Measurements from ENCODE around the gene NIPAL1. TPM values are rescaled to one million over a fixed set of nuclear protein-coding genes. Genes with fewer than 3 reads are reported as not detected.

The NIPAL1 gene
- total and polyA plus RNA-seq, 11 donors = 0.05 to 0.92 (median 0.31) TPM; not detected in 2

DNA sequence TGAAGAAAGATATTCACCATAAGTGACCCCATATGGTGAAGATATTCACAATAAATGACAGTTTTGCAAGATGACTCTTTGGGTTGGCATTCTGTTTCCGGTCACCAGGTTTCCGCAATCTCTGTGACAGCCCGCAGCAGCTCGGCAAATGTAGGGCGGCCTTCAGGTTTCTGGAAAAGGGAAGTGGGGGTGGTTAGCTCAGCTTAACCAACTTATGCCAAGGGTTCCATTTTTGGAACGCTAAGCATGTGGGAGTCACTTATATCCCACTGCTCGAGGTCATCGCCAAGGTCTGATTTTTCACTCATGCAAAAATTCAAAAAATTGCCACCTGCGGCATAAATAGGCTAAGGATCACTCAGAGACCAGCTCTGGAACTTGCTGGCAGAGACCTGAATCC, 51.0 kb downstream of the NIPAL1 start:
- no peaks in the 10 kb centered on the region for H3K4me1 ChIP-seq
- 86 to 93% (median 90%) methylated on average over 9 of the region's 9 CpGs for WGBS, 4 donors
- H3K27ac ChIP-seq = no peak overlapping the region
- no peaks in the 10 kb centered on the region for H3K27me3 ChIP-seq
- intact Hi-C loops (cut with DNase I) = no loop called here
- ATAC-seq (no peak), DNase-seq (no peak)
- TF ChIP-seq POLR2A (IDR thresholded peaks at IDR 0.05) = no peak
- TF ChIP-seq, protein P1, sequence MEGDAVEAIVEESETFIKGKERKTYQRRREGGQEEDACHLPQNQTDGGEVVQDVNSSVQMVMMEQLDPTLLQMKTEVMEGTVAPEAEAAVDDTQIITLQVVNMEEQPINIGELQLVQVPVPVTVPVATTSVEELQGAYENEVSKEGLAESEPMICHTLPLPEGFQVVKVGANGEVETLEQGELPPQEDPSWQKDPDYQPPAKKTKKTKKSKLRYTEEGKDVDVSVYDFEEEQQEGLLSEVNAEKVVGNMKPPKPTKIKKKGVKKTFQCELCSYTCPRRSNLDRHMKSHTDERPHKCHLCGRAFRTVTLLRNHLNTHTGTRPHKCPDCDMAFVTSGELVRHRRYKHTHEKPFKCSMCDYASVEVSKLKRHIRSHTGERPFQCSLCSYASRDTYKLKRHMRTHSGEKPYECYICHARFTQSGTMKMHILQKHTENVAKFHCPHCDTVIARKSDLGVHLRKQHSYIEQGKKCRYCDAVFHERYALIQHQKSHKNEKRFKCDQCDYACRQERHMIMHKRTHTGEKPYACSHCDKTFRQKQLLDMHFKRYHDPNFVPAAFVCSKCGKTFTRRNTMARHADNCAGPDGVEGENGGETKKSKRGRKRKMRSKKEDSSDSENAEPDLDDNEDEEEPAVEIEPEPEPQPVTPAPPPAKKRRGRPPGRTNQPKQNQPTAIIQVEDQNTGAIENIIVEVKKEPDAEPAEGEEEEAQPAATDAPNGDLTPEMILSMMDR (IDR thresholded peaks at IDR 0.05) = no peak
- H3K36me3 ChIP-seq = no peaks in the 10 kb centered on the region
- H3K4me3 ChIP-seq = no peak overlapping the region
- H3K9me3 ChIP-seq = no peaks in the 10 kb centered on the region

DNA sequence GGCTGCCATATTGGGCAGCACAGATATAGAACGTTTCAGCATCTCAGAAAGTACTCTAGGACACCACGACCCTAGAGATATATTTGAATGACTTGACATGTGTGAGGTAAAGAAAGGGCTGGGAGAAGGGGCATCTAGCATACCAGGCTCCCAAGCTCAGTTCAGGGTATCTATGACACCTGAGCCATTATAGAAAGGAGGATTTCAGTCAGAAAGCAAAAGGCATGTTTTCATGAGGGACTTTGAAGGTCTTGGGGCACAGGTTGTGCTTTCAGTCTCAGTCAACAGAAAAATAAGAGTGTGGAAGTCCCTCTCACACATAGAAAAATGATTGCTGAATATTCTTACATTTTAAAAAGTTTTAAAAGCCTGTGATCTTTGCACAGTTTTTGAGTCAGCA, 51.6 kb downstream of the NIPAL1 start:
- Histone ChIP-seq H3K4me3 (no peak overlapping the region), H3K27ac (no peak overlapping the region), H3K9me3 (no peaks in the 10 kb centered on the region), H3K4me1 (no peaks in the 10 kb centered on the region), H3K27me3 (no peaks in the 10 kb centered on the region), H3K36me3 (no peaks in the 10 kb centered on the region)
- DNase-seq (no peak), ATAC-seq (no peak)
- TF ChIP-seq, protein P1 (IDR thresholded peaks at IDR 0.05) = no peak
- no peak for TF ChIP-seq POLR2A (IDR thresholded peaks at IDR 0.05)
- intact Hi-C loops (cut with DNase I) = no loop called here
- 42 to 66% (median 62%) methylated on average over 2 of the region's 2 CpGs for WGBS, 4 donors

DNA sequence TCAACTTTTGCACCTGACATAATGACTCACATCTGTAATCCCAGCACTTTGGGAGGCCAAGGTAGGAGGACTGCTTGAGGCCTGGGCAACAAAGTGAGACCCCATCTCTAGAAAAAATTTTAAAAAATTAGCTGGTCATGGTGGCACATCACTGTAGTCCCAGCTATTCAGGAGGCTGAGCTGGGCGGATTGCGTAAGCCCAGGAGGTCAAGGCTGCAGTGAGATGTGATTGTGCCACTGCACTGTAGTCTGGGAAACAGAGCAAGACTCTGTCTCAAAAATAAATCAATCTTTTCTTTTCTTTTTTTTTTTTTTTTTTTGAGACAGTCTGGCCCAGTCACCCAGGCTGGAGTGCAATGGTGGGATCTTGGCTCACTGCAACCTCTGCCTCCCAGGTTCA, 52.5 kb downstream of the NIPAL1 start:
- H3K4me1 ChIP-seq = no peaks in the 10 kb centered on the region
- TF ChIP-seq, protein P1 (IDR thresholded peaks at IDR 0.05) = no peak
- TF ChIP-seq POLR2A (IDR thresholded peaks at IDR 0.05) = no peak
- no peaks in the 10 kb centered on the region for H3K9me3 ChIP-seq
- intact Hi-C loops (cut with DNase I) = no loop called here
- H3K36me3 ChIP-seq = no peaks in the 10 kb centered on the region
- H3K27ac ChIP-seq = no peak overlapping the region
- DNase-seq (no peak), ATAC-seq (no peak)
- H3K4me3 ChIP-seq = no peak overlapping the region
- no peaks in the 10 kb centered on the region for H3K27me3 ChIP-seq
- 37 to 69% (median 57%) methylated on average over 2 of the region's 2 CpGs for WGBS, 4 donors

DNA sequence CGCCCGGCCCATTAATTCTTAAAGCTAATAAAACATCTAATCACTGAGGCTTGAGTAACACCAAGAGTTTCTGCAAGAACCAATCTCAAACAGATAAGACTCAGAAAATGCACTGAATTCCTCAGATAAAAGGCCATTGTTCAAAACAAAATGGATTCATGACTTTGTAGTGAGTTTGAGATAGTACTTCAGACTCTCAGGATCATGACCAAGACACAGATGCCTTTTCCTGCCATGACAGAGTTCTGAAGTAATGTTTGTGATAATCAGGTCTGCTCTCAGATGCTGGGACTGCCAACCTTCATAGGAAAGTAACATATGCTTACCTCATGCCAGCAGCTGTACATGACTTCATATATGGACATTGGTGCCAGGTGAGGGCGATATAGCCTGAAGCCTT, 54.6 kb downstream of the NIPAL1 start:
- Histone ChIP-seq H3K4me3 (no peak overlapping the region), H3K27ac (no peak overlapping the region), H3K36me3 (no peaks in the 10 kb centered on the region), H3K4me1 (no peaks in the 10 kb centered on the region), H3K9me3 (no peaks in the 10 kb centered on the region), H3K27me3 (no peaks in the 10 kb centered on the region)
- DNase-seq (no peak), ATAC-seq (no peak)
- WGBS, 4 donors = 76 to 93% (median 83%) methylated on average over 3 of the region's 3 CpGs
- intact Hi-C loops (cut with DNase I) = no loop called here
- TF ChIP-seq, protein P1 (IDR thresholded peaks at IDR 0.05) = no peak
- TF ChIP-seq POLR2A (IDR thresholded peaks at IDR 0.05) = no peak
